Tibial nerve (tissue), 4 donors: Measurements from ENCODE around the gene PPTC7. TPM values are rescaled to one million over a fixed set of nuclear protein-coding genes. Genes with fewer than 3 reads are reported as not detected.

ENCODE experiments used
- DNase-seq, 2 donors: peaks; one replicate each; pipeline ENCODE4 v3.0.0-alpha.2; 2019; ENCODE audit warnings: low spot score in 2 of 2
- H3K27ac ChIP-seq, 4 donors: fragments of 200-600 bp; sonication (generic) in 3 of 4; one replicate each; pipeline ENCODE4 v1.5.1; 2017 to 2019; ENCODE audit warnings: mild to moderate bottlenecking in 1 of 4
- H3K27me3 ChIP-seq, 2 donors: fragments of 200-600 bp; sonication (generic) in 1 of 2; one replicate each; pipeline versions ENCODE4 v1.5.1 to v1.6.0; 2017 to 2019
- H3K36me3 ChIP-seq, 3 donors: fragments of 200-600 bp; sonication (generic); one replicate each; pipeline ENCODE4 v1.5.1; 2018 to 2019
- H3K4me1 ChIP-seq, 4 donors: fragments of 200-600 bp; sonication (generic) in 3 of 4; one replicate each; pipeline ENCODE4 v1.5.1; 2017 to 2019
- H3K4me3 ChIP-seq, 4 donors: fragments of 200-600 bp; sonication (generic) in 3 of 4; one replicate each; pipeline ENCODE4 v1.5.1; 2017 to 2019; ENCODE audit warnings: mild to moderate bottlenecking in 1 of 4, moderate library complexity in 1 of 4
- H3K9me3 ChIP-seq, 4 donors: fragments of 200-600 bp; sonication (generic) in 3 of 4; one replicate each; pipeline ENCODE4 v1.5.1; 2017 to 2019
- CTCF ChIP-seq, 5 experiments: fragments of 200-600 bp in 3 of 5; fragments of 450-650 bp in 2 of 5; sonication (generic) in 3 of 5; IDR thresholded peaks; one replicate each; pipeline ENCODE4 v1.5.1; 2016 to 2019; ENCODE audit warnings: antibody characterized with exemption in 5 of 5, mild to moderate bottlenecking in 3 of 5, moderate library complexity in 2 of 5
- EP300 ChIP-seq, 2 donors: sonication (generic); formaldehyde crosslinking; IDR thresholded peaks; one replicate each; pipeline ENCODE4 v1.6.1; 2017; ENCODE audit warnings: antibody characterized with exemption in 2 of 2, mild to moderate bottlenecking in 1 of 2
- POLR2A ChIP-seq, 2 donors: fragments of 450-650 bp; IDR thresholded peaks; one replicate each; pipeline ENCODE4 v1.6.1; 2017; ENCODE audit warnings: antibody characterized with exemption in 2 of 2, mild to moderate bottlenecking in 2 of 2, moderate library complexity in 2 of 2
- WGBS, 2 donors: methylation state at CpG; one replicate each; pipeline ENCODE4 v1.1.5; 2018; 5-methylcytosine and 5-hydroxymethylcytosine counted together
- total RNA-seq, 4 donors: library from RNA; depleted of rRNA; stranded (reverse); fragments of >200 nt; gene quantifications; one replicate each; pipeline ENCODE4 v1.1.0, GENCODE V29; 2016

PPTC7 gene
- total RNA-seq, 4 donors from 2014 or later = 21.6 to 23.6 (median 23.1) TPM

- H3K36me3 ChIP-seq = peaks cover 0 to 4% (median 0%) of the 10 kb centered on the region in 3 donors
- peaks cover 0 to 54% (median 28%) of the 10 kb centered on the region in 4 donors for H3K4me1 ChIP-seq
- peak overlapping the region in 1 of 4 donors; percentile 0 for H3K4me3 ChIP-seq
- H3K9me3 ChIP-seq = no peaks in the 10 kb centered on the region
- TF ChIP-seq POLR2A (IDR thresholded peaks at IDR 0.05) = no peak
- TF ChIP-seq CTCF (IDR thresholded peaks at IDR 0.05) = no peak
- no peak for TF ChIP-seq EP300 (IDR thresholded peaks at IDR 0.05)
- WGBS, 2 donors = 51 to 55% methylated on average over 4 of the region's 4 CpGs
- no peak for DNase-seq
- H3K27me3 ChIP-seq = no peaks in the 10 kb centered on the region
- peak overlapping the region; percentile 75 to 89 (median 82) for H3K27ac ChIP-seq
Measured at GRCh38 chr12:110543965-110544364, 39.2 kb downstream of the PPTC7 start.

- TF ChIP-seq POLR2A (IDR thresholded peaks at IDR 0.05) = peak in 1 of 2 donors; percentile 41
- peak; percentile 81 to 93 for TF ChIP-seq EP300 (IDR thresholded peaks at IDR 0.05)
- TF ChIP-seq CTCF (IDR thresholded peaks at IDR 0.05) = peak in 1 of 5 experiments; percentile 18
- H3K4me3 ChIP-seq = peak overlapping the region in 2 of 4 donors; percentile 0 to 14
- peak overlapping the region; percentile 75 to 89 (median 82) for H3K27ac ChIP-seq
- H3K9me3 ChIP-seq = no peaks in the 10 kb centered on the region
- peaks cover 0 to 54% (median 28%) of the 10 kb centered on the region in 4 donors for H3K4me1 ChIP-seq
- peak; percentile 94 to 99 for DNase-seq
- 30 to 31% methylated on average over 7 of the region's 7 CpGs for WGBS, 2 donors
- no peaks in the 10 kb centered on the region for H3K27me3 ChIP-seq
- H3K36me3 ChIP-seq = peaks cover 0 to 4% (median 0%) of the 10 kb centered on the region in 3 donors
Measured at GRCh38 chr12:110543252-110543959, 39.7 kb downstream of the PPTC7 start.

GRCh38 chr12:110540048-110540447 lies 43.1 kb downstream of the PPTC7 start:
- peaks cover 0 to 25% (median 9%) of the 10 kb centered on the region in 3 donors for H3K36me3 ChIP-seq
- 71 to 72% methylated on average over 8 of the region's 8 CpGs for WGBS, 2 donors
- no peak overlapping the region for H3K4me3 ChIP-seq
- no peaks in the 10 kb centered on the region for H3K27me3 ChIP-seq
- H3K4me1 ChIP-seq = peaks cover 0 to 44% (median 21%) of the 10 kb centered on the region in 4 donors
- H3K27ac ChIP-seq = peak overlapping the region in 1 of 4 donors; percentile 55
- H3K9me3 ChIP-seq = no peaks in the 10 kb centered on the region
- TF ChIP-seq CTCF (IDR thresholded peaks at IDR 0.05) = no peak
- no peak for TF ChIP-seq POLR2A (IDR thresholded peaks at IDR 0.05)
- TF ChIP-seq EP300 (IDR thresholded peaks at IDR 0.05) = no peak
- no peak for DNase-seq

- TF ChIP-seq EP300 (IDR thresholded peaks at IDR 0.05) (no peak), CTCF (IDR thresholded peaks at IDR 0.05) (no peak), POLR2A (IDR thresholded peaks at IDR 0.05) (no peak)
- Histone ChIP-seq H3K4me3 (no peak overlapping the region), H3K27ac (peak overlapping the region in 1 of 4 donors; percentile 31), H3K36me3 (peaks cover 0 to 25% (median 9%) of the 10 kb centered on the region in 3 donors), H3K27me3 (no peaks in the 10 kb centered on the region), H3K9me3 (no peaks in the 10 kb centered on the region), H3K4me1 (peaks cover 0 to 34% (median 13%) of the 10 kb centered on the region in 4 donors)
- DNase-seq = no peak
- WGBS, 2 donors = 95 to 99% methylated on average over 5 of the region's 5 CpGs
Measured at GRCh38 chr12:110538869-110539622, 44.1 kb downstream of the PPTC7 start.
